ENCODE measurements around the gene PPIG.
"Not testable (repeated sequence)": the region's sequence is repeated elsewhere in the genome, so short reads cannot be mapped to it uniquely, and the experiment has no call there.

Gene PPIG

GRCh38 chr2:169672406-169672805 is 88.3 kb downstream of the PPIG start:
- 94% methylated on average over 6 of the region's 6 CpGs for WGBS, 2 experiments
- Histone ChIP-seq H3K36me3 (ENCODE audit: control insufficient read depth, insufficient read depth, low read length) (no peaks in the 10 kb centered on the region), H3K27ac (ENCODE audit: insufficient read depth, low read depth, low read length, poor library complexity, severe bottlenecking) (no peak overlapping the region), H3K4me1 (ENCODE audit: control insufficient read depth, insufficient read depth, low read length) (no peaks in the 10 kb centered on the region), H3K4me3 (ENCODE audit: insufficient read depth, low read depth, low read length) (no peak overlapping the region), H3K27me3 (ENCODE audit: control insufficient read depth, insufficient read depth, low read length, poor library complexity, severe bottlenecking) (no peaks in the 10 kb centered on the region), H3K9me3 (ENCODE audit: control insufficient read depth, low read length) (no peaks in the 10 kb centered on the region)

DNA sequence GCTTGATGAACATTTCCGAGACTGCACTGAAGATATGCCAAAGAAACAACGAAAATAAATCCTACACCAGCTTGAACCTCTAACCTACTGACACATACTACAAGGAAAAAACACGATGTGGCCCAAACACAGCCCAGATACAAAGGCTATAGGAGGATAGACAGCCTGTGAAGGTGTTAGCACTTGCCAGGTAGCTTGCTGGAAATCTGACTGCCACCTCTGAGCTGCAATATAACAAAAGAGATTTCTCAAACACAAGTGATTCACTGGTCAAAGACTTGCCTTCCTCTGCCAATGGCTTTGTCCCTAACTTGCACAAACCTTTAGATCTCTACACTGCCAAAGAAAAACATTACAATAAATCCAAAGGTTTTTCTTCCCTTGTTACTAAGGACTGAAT is 89.0 kb downstream of the PPIG start:
- H3K27ac ChIP-seq (ENCODE audit: insufficient read depth, low read depth, low read length, poor library complexity, severe bottlenecking), result no peak overlapping the region
- no peaks in the 10 kb centered on the region for H3K27me3 ChIP-seq (ENCODE audit: control insufficient read depth, insufficient read depth, low read length, poor library complexity, severe bottlenecking)
- no peaks in the 10 kb centered on the region for H3K4me1 ChIP-seq (ENCODE audit: control insufficient read depth, insufficient read depth, low read length)
- WGBS, 2 experiments, result 93 to 98% methylated on average over 3 of the region's 3 CpGs
- no peaks in the 10 kb centered on the region for H3K36me3 ChIP-seq (ENCODE audit: control insufficient read depth, insufficient read depth, low read length)
- H3K4me3 ChIP-seq (ENCODE audit: insufficient read depth, low read depth, low read length), result no peak overlapping the region
- H3K9me3 ChIP-seq (ENCODE audit: control insufficient read depth, low read length), result no peaks in the 10 kb centered on the region

DNA sequence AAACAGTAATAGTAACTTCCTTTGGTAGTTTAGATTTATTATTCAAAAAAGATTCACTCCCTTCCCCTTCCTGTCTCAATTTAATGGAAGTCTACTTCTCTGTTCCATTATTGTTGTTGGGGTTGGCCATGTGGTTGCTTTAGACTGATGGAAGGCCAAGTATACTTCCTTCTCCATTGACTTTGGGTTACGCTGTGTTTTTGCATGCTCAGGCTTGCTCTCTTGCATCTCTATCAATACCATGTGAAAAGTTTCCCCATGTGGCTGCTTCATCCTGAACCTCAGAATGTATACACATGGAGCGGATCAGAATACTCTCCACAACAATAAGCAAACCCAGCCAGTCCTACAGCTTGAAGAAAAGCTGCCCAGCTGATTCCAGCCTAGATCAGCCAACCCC is 89.8 kb downstream of the PPIG start:
- H3K27me3 ChIP-seq (ENCODE audit: control insufficient read depth, insufficient read depth, low read length, poor library complexity, severe bottlenecking), result no peaks in the 10 kb centered on the region
- WGBS, 2 experiments, result 88 to 97% methylated on average over 2 of the region's 2 CpGs
- H3K9me3 ChIP-seq (ENCODE audit: control insufficient read depth, low read length), result no peaks in the 10 kb centered on the region
- no peaks in the 10 kb centered on the region for H3K36me3 ChIP-seq (ENCODE audit: control insufficient read depth, insufficient read depth, low read length)
- H3K4me3 ChIP-seq (ENCODE audit: insufficient read depth, low read depth, low read length), result no peak overlapping the region
- no peak overlapping the region for H3K27ac ChIP-seq (ENCODE audit: insufficient read depth, low read depth, low read length, poor library complexity, severe bottlenecking)
- no peaks in the 10 kb centered on the region for H3K4me1 ChIP-seq (ENCODE audit: control insufficient read depth, insufficient read depth, low read length)

- Histone ChIP-seq H3K27me3 (ENCODE audit: control insufficient read depth, insufficient read depth, low read length, poor library complexity, severe bottlenecking) (no peaks in the 10 kb centered on the region), H3K4me3 (ENCODE audit: insufficient read depth, low read depth, low read length) (no peak overlapping the region), H3K9me3 (ENCODE audit: control insufficient read depth, low read length) (no peaks in the 10 kb centered on the region), H3K27ac (ENCODE audit: insufficient read depth, low read depth, low read length, poor library complexity, severe bottlenecking) (no peak overlapping the region), H3K4me1 (ENCODE audit: control insufficient read depth, insufficient read depth, low read length) (no peaks in the 10 kb centered on the region), H3K36me3 (ENCODE audit: control insufficient read depth, insufficient read depth, low read length) (no peaks in the 10 kb centered on the region)
- no CpG with 5 or more reads among the region's 3 CpGs for WGBS, 2 experiments
Measured at GRCh38 chr2:169676357-169676756, 92.2 kb downstream of the PPIG start.

DNA sequence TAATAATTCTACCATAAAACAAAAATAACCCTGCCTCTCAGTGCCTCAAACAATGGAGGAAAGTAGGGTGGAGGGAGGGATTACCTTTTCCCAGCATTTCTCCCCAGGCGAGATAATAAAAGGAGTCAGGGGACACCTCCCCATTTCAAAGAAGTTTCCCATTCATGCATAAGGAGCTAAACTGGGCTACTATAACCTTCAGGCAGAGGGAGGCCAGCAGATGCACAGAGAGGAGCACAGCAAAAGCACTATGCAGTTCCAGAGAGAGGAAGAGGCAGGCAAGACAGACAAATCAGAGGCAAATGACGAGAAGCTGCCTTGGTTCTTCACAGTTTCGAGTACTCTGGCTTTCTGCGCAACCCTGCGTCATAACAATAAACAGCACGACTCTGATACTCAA is 92.7 kb downstream of the PPIG start:
- H3K9me3 ChIP-seq (ENCODE audit: control insufficient read depth, low read length), result no peaks in the 10 kb centered on the region
- H3K27ac ChIP-seq (ENCODE audit: insufficient read depth, low read depth, low read length, poor library complexity, severe bottlenecking), result no peak overlapping the region
- H3K36me3 ChIP-seq (ENCODE audit: control insufficient read depth, insufficient read depth, low read length), result no peaks in the 10 kb centered on the region
- WGBS, 2 experiments, result 83 to 84% methylated on average over 6 of the region's 6 CpGs
- no peaks in the 10 kb centered on the region for H3K4me1 ChIP-seq (ENCODE audit: control insufficient read depth, insufficient read depth, low read length)
- H3K27me3 ChIP-seq (ENCODE audit: control insufficient read depth, insufficient read depth, low read length, poor library complexity, severe bottlenecking), result no peaks in the 10 kb centered on the region
- no peak overlapping the region for H3K4me3 ChIP-seq (ENCODE audit: insufficient read depth, low read depth, low read length)

GRCh38 chr2:169683054-169683424 is 98.9 kb downstream of the PPIG start:
- Histone ChIP-seq H3K36me3 (ENCODE audit: control insufficient read depth, insufficient read depth, low read length) (no peaks in the 10 kb centered on the region), H3K27ac (ENCODE audit: insufficient read depth, low read depth, low read length, poor library complexity, severe bottlenecking) (no peak overlapping the region), H3K4me1 (ENCODE audit: control insufficient read depth, insufficient read depth, low read length) (no peaks in the 10 kb centered on the region), H3K4me3 (ENCODE audit: insufficient read depth, low read depth, low read length) (no peak overlapping the region), H3K9me3 (ENCODE audit: control insufficient read depth, low read length) (no peaks in the 10 kb centered on the region), H3K27me3 (ENCODE audit: control insufficient read depth, insufficient read depth, low read length, poor library complexity, severe bottlenecking) (no peaks in the 10 kb centered on the region)
- 73 to 82% methylated on average over 3 of the region's 3 CpGs for WGBS, 2 experiments

GRCh38 chr2:169683425-169684134 is 99.4 kb downstream of the PPIG start:
- no peaks in the 10 kb centered on the region for H3K4me1 ChIP-seq (ENCODE audit: control insufficient read depth, insufficient read depth, low read length)
- no peak overlapping the region for H3K27ac ChIP-seq (ENCODE audit: insufficient read depth, low read depth, low read length, poor library complexity, severe bottlenecking)
- WGBS, 2 experiments, result 77 to 81% methylated on average over 3 of the region's 3 CpGs
- H3K27me3 ChIP-seq (ENCODE audit: control insufficient read depth, insufficient read depth, low read length, poor library complexity, severe bottlenecking), result no peaks in the 10 kb centered on the region
- no peak overlapping the region for H3K4me3 ChIP-seq (ENCODE audit: insufficient read depth, low read depth, low read length)
- H3K36me3 ChIP-seq (ENCODE audit: control insufficient read depth, insufficient read depth, low read length), result no peaks in the 10 kb centered on the region
- no peaks in the 10 kb centered on the region for H3K9me3 ChIP-seq (ENCODE audit: control insufficient read depth, low read length)

DNA sequence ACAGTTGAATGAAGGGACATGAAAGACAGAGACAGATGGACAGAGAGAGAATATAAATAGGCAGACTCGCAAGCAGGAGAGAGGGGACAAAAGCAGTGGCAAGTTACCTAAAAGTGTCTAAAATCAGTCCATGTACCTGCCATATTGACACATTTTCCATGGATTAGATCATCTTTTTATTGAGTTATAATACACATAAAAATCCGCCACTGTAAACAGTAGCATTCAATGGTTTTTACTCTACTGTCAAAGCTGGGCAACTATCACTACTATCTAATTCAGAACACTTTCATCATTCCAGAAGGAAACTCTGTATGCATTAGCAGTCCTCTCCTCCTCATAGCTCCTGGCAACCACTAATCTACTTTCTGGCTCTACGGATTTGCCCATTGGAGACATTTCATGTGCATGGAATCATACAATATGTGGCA is 100.0 kb downstream of the PPIG start:
- Histone ChIP-seq H3K36me3 (ENCODE audit: control insufficient read depth, insufficient read depth, low read length) (no peaks in the 10 kb centered on the region), H3K27me3 (ENCODE audit: control insufficient read depth, insufficient read depth, low read length, poor library complexity, severe bottlenecking) (no peaks in the 10 kb centered on the region), H3K4me1 (ENCODE audit: control insufficient read depth, insufficient read depth, low read length) (no peaks in the 10 kb centered on the region), H3K27ac (ENCODE audit: insufficient read depth, low read depth, low read length, poor library complexity, severe bottlenecking) (no peak overlapping the region), H3K4me3 (ENCODE audit: insufficient read depth, low read depth, low read length) (no peak overlapping the region), H3K9me3 (ENCODE audit: control insufficient read depth, low read length) (no peaks in the 10 kb centered on the region)
- WGBS, 2 experiments, result 80 to 82% methylated on average over 3 of the region's 3 CpGs

DNA sequence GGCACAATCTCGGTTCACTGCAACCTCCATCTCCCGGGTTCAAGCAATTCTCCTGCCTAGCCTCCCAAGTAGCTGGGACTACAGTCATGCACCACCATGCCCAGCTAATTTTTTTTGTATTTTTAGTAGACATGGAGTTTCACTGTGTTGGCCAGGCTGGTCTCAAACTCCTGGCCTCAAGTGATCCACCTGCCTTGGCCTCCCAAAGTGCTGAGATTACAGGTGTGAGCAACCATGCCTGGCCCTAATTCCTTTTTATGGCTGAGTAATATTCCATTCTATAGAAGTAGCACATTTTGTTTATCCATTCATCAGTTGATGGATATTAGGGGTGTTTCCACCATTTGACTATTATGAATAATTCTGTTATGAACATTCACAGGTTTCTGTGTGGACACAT is 100.6 kb downstream of the PPIG start:
- H3K4me3 ChIP-seq (ENCODE audit: insufficient read depth, low read depth, low read length); H3K4me1 ChIP-seq (ENCODE audit: control insufficient read depth, insufficient read depth, low read length); H3K27me3 ChIP-seq (ENCODE audit: control insufficient read depth, insufficient read depth, low read length, poor library complexity, severe bottlenecking); H3K36me3 ChIP-seq (ENCODE audit: control insufficient read depth, insufficient read depth, low read length); H3K9me3 ChIP-seq (ENCODE audit: control insufficient read depth, low read length); H3K27ac ChIP-seq (ENCODE audit: insufficient read depth, low read depth, low read length, poor library complexity, severe bottlenecking): not testable (repeated sequence)
- WGBS, 2 experiments, result 87 to 93% methylated on average over 2 of the region's 2 CpGs

DNA sequence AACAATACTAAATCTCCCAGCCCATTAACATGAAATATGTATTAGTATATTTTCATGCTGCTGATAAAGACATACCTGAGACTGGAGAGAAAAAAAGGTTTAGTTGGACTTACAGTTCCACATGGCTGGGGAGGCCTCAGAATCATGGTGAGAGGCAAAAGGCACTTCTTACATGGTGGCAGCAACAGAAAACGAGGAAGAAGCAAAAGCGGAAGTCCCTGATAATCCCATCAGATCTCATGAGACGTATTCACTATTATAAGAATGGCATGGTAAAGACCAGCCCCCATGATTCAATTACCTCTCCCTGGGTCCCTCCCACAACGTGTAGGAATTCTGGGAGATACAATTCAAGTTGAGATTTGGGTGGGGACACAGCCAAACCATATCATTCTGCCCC is 102.7 kb downstream of the PPIG start:
- not testable (repeated sequence) for H3K4me3 ChIP-seq (ENCODE audit: insufficient read depth, low read depth, low read length); H3K9me3 ChIP-seq (ENCODE audit: control insufficient read depth, low read length); H3K4me1 ChIP-seq (ENCODE audit: control insufficient read depth, insufficient read depth, low read length); H3K36me3 ChIP-seq (ENCODE audit: control insufficient read depth, insufficient read depth, low read length); H3K27ac ChIP-seq (ENCODE audit: insufficient read depth, low read depth, low read length, poor library complexity, severe bottlenecking); H3K27me3 ChIP-seq (ENCODE audit: control insufficient read depth, insufficient read depth, low read length, poor library complexity, severe bottlenecking)
- WGBS, 2 experiments, result 86 to 93% methylated on average over 4 of the region's 4 CpGs

GRCh38 chr2:169687943-169688342 is 103.8 kb downstream of the PPIG start:
- H3K36me3 ChIP-seq (ENCODE audit: control insufficient read depth, insufficient read depth, low read length); H3K27me3 ChIP-seq (ENCODE audit: control insufficient read depth, insufficient read depth, low read length, poor library complexity, severe bottlenecking); H3K4me3 ChIP-seq (ENCODE audit: insufficient read depth, low read depth, low read length); H3K4me1 ChIP-seq (ENCODE audit: control insufficient read depth, insufficient read depth, low read length); H3K9me3 ChIP-seq (ENCODE audit: control insufficient read depth, low read length); H3K27ac ChIP-seq (ENCODE audit: insufficient read depth, low read depth, low read length, poor library complexity, severe bottlenecking): not testable (repeated sequence)

Measured in ectodermal cell (in vitro differentiated cells).